NB4 (cell line): ENCODE data around the gene KLHL26.

Experiments
- CTCF ChIP-seq: IDR thresholded peaks from one replicate; pipeline ENCODE4 v1.5.1; 2012; ENCODE audit warnings: low read depth, low read length
- MYC ChIP-seq: IDR thresholded peaks from 2 replicates; pipeline ENCODE4 v1.6.1; 2011; ENCODE audit warnings: low read depth, low read length
- POLR2A ChIP-seq: IDR thresholded peaks from 2 replicates; pipeline ENCODE4 v1.6.1; 2011; ENCODE audit warnings: mild to moderate bottlenecking; ENCODE audit not compliant: insufficient read length; ENCODE audit errors: extremely low read depth

GRCh38 chr19:18670312-18670711 lies 33.5 kb downstream of the KLHL26 start:
- TF ChIP-seq CTCF = no peak
- TF ChIP-seq POLR2A = no peak
- no peak for TF ChIP-seq MYC
